ENCODE data around the gene PRKCZ. TPM values are rescaled to one million over a fixed set of nuclear protein-coding genes. Genes with fewer than 3 reads are reported as not detected.

Gene PRKCZ
- total RNA-seq, 3 donors from 2014 or later: 0.64 to 17.9 (median 12.5) TPM

- DNase-seq (ENCODE audit: low spot score in 2 of 2): no peak
- intact Hi-C loops (cut with DNase I; ENCODE audit: low total_unique reads): no loop called here
- H3K4me1 ChIP-seq: no peaks in the 10 kb centered on the region
Observed at GRCh38 chr1:2081326-2081885, 31.2 kb downstream of the PRKCZ start.

DNA sequence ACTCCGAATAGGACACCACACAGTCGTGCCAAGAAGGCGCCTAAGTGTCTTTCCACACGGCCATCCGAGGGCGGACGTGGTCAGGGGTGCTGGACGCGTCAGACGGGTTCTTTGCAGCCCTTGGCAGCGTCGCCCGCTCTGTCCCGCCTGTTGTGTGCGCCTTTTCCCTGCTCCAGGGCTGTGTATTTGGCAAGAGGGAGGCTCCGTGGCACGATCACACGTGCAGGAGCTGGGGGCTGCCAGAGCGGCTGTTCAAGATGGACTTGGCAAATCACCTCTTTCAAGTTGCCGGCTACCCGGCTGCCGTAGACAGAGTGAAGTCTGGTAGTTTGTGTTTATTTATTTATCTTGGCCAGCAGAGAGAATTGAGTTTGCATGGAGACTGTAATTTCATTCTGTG, 31.9 kb downstream of the PRKCZ start:
- Histone ChIP-seq H3K9me3 (peaks cover 24 to 25% of the 10 kb centered on the region in 2 donors), H3K36me3 (no peaks in the 10 kb centered on the region), H3K4me1 (no peaks in the 10 kb centered on the region), H3K27me3 (no peaks in the 10 kb centered on the region), H3K27ac (no peak overlapping the region), H3K4me3 (no peak overlapping the region)
- intact Hi-C loops (cut with DNase I; ENCODE audit: low total_unique reads): no loop called here
- no peak for DNase-seq (ENCODE audit: low spot score in 2 of 2)
- TF ChIP-seq, protein P1, sequence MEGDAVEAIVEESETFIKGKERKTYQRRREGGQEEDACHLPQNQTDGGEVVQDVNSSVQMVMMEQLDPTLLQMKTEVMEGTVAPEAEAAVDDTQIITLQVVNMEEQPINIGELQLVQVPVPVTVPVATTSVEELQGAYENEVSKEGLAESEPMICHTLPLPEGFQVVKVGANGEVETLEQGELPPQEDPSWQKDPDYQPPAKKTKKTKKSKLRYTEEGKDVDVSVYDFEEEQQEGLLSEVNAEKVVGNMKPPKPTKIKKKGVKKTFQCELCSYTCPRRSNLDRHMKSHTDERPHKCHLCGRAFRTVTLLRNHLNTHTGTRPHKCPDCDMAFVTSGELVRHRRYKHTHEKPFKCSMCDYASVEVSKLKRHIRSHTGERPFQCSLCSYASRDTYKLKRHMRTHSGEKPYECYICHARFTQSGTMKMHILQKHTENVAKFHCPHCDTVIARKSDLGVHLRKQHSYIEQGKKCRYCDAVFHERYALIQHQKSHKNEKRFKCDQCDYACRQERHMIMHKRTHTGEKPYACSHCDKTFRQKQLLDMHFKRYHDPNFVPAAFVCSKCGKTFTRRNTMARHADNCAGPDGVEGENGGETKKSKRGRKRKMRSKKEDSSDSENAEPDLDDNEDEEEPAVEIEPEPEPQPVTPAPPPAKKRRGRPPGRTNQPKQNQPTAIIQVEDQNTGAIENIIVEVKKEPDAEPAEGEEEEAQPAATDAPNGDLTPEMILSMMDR (IDR thresholded peaks at IDR 0.05): no peak
- TF ChIP-seq POLR2A (IDR thresholded peaks at IDR 0.05) (no peak), POLR2AphosphoS5 (IDR thresholded peaks at IDR 0.05) (no peak)

More at GRCh38 chr1:2081326-2081885, 31.2 kb downstream of the PRKCZ start:
- TF ChIP-seq, protein P1 (IDR thresholded peaks at IDR 0.05): no peak
- TF ChIP-seq POLR2A (IDR thresholded peaks at IDR 0.05) (no peak), POLR2AphosphoS5 (IDR thresholded peaks at IDR 0.05) (no peak)
- Histone ChIP-seq H3K27ac (no peak overlapping the region), H3K27me3 (no peaks in the 10 kb centered on the region), H3K36me3 (no peaks in the 10 kb centered on the region), H3K4me3 (no peak overlapping the region), H3K9me3 (peaks cover 28 to 31% of the 10 kb centered on the region in 2 donors)

- Histone ChIP-seq H3K4me3 (no peak overlapping the region), H3K4me1 (no peaks in the 10 kb centered on the region), H3K9me3 (peaks cover 8 to 11% of the 10 kb centered on the region in 2 donors), H3K27ac (no peak overlapping the region), H3K27me3 (no peaks in the 10 kb centered on the region), H3K36me3 (no peaks in the 10 kb centered on the region)
- intact Hi-C loops (cut with DNase I; ENCODE audit: low total_unique reads): no loop called here
- no peak for DNase-seq (ENCODE audit: low spot score in 2 of 2)
- TF ChIP-seq, protein P1 (IDR thresholded peaks at IDR 0.05): no peak
- TF ChIP-seq POLR2AphosphoS5 (IDR thresholded peaks at IDR 0.05) (no peak), POLR2A (IDR thresholded peaks at IDR 0.05) (no peak)
Observed at GRCh38 chr1:2083666-2084065, 33.5 kb downstream of the PRKCZ start.

- Histone ChIP-seq H3K36me3 (no peaks in the 10 kb centered on the region), H3K27ac (no peak overlapping the region), H3K4me3 (no peak overlapping the region), H3K27me3 (no peaks in the 10 kb centered on the region), H3K9me3 (peaks cover 1 to 6% of the 10 kb centered on the region in 2 donors), H3K4me1 (no peaks in the 10 kb centered on the region)
- intact Hi-C loops (cut with DNase I; ENCODE audit: low total_unique reads): no loop called here
- no peak for DNase-seq (ENCODE audit: low spot score in 2 of 2)
- TF ChIP-seq, protein P1 (IDR thresholded peaks at IDR 0.05): no peak
- no peak for TF ChIP-seq POLR2A (IDR thresholded peaks at IDR 0.05)
- no peak for TF ChIP-seq POLR2AphosphoS5 (IDR thresholded peaks at IDR 0.05)
Observed at GRCh38 chr1:2084306-2084705, 34.1 kb downstream of the PRKCZ start.

- H3K27me3 ChIP-seq: no peaks in the 10 kb centered on the region
- intact Hi-C loops (cut with DNase I; ENCODE audit: low total_unique reads): no loop called here
- peak; percentile 75 to 84 for DNase-seq (ENCODE audit: low spot score in 2 of 2)
- no peaks in the 10 kb centered on the region for H3K9me3 ChIP-seq
- H3K36me3 ChIP-seq: no peaks in the 10 kb centered on the region
- peak overlapping the region in 1 of 2 donors; percentile 38 for H3K27ac ChIP-seq
- no peak overlapping the region for H3K4me3 ChIP-seq
- no peaks in the 10 kb centered on the region for H3K4me1 ChIP-seq
- no peak for TF ChIP-seq POLR2AphosphoS5 (IDR thresholded peaks at IDR 0.05)
- TF ChIP-seq, protein P1 (IDR thresholded peaks at IDR 0.05): no peak
- TF ChIP-seq POLR2A (IDR thresholded peaks at IDR 0.05): no peak
Observed at GRCh38 chr1:2085080-2085479, 34.9 kb downstream of the PRKCZ start.
